HG03521 (cell line): ENCODE measurements around the gene PRR16.
"Not testable (repeated sequence)": the region's sequence is repeated elsewhere in the genome, so short reads cannot be mapped to it uniquely, and the experiment has no call there.

Experiments
- ATAC-seq: cut with Tn5 transposase; IDR thresholded peaks from one replicate; pipeline ENCODE4 v1.9.1; 2021; ENCODE audit warnings: mild to moderate bottlenecking, moderate library complexity; ENCODE audit not compliant: unreplicated experiment

PRR16 gene

DNA sequence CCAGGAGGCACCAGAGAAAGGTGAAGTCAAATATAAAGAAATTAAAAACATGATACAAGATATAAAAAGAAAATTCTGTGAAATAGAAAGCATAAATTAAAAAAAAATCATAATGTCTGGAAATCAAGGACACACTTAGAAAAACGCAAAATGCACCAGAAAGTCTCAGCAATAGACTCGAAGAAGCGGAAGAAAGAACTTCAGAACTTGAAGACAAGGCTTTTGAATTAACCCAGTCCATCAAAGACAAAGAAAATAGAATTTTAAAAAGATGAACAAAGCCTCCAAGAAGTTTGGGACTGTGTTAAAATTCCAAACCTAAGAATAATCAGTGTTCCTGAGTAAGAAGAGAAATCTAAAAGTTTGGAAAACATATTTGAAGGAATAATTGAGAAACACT lies 168.3 kb downstream of the PRR16 start:
- no peak for ATAC-seq

DNA sequence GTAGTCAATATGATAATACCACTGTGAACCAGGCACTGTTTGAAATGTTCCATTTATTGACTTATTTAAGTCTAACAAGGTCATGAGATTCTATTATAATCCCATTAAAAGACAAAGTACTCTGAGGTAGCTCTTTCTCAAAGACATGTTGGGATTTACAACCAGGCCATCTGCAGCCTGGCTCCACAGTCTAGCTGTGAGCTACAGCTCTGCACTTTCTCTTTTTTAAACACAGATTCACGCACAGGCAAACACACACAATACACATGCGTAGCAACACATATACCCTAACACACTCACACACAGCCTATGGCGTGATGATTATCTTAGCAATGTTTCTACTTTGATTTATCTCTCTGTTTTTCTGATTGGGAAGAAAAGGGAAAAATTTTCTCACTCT lies 174.3 kb downstream of the PRR16 start:
- ATAC-seq: no peak

DNA sequence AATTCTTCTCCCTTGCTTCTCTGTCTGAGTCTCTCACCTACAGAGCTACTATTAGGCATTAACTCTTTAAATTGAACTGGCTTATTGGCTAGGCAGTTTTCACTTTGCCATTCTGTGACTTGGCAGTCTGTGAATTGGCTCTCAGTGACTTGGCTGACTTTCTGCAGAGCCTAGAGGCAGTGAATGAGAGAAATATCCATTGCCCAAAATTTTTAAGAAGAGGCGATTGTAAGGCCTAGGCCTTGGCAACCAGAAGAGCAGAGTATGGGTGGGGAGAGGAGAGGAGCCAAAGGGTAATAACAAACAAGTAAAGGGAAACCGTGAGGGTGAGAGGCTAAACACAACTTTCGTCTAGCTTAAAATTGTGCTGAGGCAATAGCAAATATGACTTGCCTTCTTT lies 176.7 kb downstream of the PRR16 start:
- ATAC-seq: no peak

DNA sequence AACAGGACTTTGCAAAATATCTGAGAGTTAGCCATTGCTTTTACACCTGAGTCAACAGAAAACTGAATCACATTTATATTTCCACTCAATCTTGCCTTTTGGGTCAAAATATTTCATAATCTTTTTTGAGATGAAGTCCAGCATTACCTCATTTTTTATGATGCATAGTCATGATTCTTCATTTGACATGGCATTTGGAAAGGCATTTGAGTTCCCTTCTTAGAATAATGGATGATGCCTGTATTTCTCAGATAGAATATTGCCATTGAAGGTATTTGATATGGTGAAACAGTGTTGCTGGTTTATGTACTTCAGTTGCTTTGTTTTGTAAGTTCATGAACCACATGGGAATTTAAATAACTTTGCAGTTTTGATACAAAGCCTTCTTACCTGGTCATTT lies 180.4 kb downstream of the PRR16 start:
- no peak for ATAC-seq

DNA sequence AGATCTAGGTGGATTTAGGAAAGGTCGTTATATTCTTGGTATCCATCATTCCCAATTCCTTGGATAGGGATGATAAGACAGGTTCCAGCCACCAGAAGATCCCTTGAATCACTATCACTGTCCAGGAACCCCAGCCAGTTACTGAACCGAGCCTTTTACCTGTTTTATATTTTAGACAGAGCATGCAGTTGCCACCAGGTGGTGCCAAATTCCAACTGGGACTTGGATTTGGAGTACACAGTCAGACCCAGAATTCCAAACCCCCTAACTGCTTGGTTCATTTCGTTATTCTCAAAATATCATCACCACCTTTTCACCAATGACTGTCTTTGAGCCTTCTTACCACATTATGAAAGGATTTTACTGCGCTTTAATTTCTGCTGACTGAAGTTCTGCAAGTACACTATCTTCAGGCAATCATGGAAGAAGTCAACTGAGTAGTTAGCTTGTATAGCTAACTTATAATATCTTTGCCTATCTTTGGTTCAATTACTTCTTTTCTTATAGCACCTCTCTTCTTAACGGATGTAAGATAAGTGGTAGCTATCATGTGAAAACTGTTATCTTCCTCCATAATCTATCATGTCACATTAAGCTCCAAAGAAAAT lies 191.8 kb downstream of the PRR16 start:
- ATAC-seq: no peak

DNA sequence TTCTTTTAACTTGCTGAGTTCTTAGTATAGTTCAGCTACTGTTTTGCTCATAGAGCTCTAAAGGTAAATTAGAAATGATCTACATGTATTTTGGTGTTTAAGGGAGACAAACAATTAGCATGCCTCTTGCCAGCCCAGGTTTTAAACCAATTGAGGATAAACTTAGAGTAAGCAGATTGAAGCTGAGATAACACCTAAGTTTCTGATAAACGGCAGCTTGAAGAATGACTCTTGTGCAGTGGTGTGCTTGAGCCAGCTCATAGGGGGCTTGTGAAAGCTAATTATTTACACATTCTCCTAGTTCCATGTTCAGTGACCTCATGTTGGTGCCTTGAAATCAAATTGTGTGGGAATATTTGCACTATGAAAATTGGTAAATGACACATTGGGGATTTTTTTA lies 193.0 kb downstream of the PRR16 start:
- no peak for ATAC-seq

DNA sequence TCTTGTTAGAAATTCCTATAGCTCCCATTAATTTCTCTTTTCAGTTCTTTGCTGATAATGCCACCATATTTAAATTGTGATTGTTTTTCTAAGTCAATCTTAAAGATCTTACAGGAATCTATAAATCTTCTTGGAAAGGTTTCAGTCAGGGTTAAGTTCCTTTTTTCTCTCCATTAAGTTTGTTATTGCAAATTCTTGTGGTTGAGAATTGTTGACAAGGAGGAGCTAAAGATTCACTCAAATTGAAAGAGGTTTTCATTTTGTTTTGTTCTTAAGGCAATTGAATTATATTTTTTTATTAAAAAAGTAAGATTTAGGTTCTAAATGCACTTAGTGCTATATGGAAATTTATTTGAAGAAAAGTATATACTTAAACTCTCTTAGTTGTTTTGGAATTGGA lies 213.4 kb downstream of the PRR16 start:
- ATAC-seq: no peak

DNA sequence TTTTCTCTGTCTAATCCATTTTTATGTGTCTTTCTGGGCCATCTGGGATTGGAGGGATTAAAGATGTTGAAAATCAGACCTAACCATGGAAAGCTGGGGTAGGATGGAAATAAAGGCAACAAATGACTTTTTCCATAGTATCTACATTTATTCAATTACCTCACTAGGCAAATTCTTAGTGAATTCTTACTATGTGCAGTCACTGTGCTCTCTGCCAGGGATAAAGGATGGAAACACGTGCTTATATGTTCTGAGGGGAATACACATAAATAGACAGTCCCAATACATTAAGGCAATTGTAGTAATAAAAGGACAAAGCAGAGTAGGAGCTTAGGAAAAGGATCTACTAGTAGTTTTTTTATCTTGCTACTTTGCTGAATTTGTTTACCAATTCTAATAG lies 214.2 kb downstream of the PRR16 start:
- ATAC-seq: no peak

DNA sequence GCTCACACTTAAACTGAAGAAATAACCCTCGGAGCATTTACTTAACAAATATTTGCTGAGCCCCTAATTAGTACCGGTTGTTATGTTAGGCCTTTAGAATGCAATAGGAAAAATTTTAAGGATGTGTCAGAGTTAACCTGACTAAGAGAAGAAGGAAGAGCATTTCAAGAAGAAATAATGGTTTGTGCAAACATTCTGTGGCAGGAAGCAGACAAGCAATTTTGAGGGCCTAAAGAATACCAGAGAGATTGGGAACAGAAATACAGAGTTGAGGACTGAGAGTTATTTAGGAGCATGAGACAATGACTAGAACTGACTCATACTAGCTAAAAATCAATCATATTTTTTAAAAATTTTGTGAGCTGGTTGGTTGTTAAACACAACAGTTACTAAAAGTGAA lies 218.8 kb downstream of the PRR16 start:
- no peak for ATAC-seq

DNA sequence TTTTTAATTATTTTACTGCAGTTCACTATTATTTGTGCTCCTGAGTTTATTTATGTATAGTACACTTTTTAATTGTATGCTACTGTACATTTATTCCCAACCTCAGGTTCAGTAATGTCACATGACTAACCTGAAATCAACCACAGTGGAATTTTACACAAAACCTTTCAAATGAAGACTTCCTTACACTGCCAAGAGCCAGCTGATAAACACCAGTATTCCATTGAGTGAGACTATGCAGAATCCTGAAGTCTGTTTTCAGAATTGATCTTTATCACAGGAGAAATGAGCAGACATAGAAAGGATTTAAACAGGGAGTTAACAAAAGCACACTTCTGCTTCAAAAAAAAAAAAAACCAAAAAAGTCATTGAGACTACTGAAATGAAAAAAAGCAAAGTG lies 219.5 kb downstream of the PRR16 start:
- no peak for ATAC-seq

DNA sequence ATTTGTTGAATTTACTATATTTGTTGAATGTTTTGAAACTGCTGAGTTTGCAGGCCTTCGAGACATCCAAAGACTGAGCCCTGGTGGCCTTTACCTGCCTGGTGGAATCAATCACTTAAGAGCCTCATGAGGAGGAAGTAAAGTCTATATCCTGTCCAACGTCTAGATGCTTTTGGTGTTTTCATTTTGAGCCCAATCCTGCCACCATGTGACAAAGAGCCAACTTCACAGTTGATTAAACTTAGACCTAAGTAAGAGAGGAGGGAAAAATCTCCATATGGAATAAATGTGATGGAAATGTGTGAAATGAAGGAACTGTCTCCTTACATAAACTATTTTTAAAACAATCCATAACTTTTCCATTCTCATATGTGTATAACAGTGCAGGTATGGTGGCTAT lies 220.1 kb downstream of the PRR16 start:
- ATAC-seq: no peak

DNA sequence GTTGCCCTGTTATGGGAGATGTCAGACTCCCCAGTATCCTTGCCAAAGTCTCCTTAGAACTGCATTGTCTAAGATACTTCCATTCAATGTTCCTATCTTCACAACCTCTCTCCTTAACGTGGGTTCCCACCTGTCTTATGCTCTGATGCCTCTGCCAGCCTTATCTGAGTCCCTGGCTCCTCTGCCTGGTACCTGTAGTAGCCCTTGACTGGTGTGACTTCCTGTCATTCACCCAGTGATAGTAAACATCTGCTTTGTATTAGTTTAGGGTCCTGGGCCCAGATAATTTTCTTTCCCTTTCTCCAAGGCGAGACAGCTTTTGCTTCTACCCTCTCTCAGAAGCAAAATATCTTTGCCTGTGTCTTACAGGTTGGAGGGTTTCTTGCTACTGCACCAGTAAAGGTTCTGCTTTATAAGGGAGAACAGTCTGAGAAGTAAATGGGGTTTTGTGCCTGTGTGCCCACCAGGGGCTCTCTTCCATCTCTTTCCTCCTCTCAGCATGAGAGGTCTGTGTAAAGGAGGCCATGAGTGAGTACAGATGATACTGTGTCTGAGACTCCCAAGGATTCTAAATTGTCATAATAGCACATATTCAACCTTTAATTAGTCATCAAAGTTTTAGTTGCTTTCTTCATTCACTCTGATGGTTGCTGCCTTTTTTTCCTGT lies 220.8 kb downstream of the PRR16 start:
- no peak for ATAC-seq

DNA sequence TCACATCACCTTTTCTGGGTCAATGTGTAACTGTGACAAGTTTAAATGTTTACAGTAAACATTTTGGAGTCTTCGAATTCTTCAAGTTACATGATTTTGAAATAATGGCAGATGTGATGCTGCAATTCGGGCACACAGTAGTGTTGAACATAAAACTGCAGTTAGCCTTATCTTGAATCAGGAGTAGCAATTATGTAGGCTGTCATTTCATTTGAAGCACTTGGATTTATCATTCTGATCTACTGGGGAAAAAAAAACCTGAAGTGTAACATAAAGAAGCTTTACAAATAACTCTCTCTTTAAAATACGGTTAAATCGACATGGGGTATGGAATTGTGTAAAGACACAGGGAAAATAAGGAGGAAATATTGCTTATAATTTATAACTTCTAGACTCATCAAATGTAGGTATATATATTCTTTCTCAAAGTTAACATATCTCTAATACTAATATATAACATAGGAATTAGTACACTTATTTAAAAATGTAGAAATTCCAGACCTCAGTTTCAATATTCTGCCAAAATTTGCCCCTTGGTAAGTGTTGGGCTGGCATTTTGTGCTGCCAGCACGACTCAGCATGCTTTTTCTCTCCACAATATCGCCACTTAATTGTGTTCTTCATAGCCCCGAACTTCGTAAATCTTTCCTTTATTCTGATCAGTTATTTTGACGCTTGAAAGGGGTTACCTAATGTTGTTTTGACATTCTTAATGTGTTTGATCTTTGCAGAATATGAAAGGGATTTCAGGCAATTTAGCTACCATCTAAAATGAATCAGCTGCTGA lies 226.7 kb downstream of the PRR16 start:
- no peak for ATAC-seq

DNA sequence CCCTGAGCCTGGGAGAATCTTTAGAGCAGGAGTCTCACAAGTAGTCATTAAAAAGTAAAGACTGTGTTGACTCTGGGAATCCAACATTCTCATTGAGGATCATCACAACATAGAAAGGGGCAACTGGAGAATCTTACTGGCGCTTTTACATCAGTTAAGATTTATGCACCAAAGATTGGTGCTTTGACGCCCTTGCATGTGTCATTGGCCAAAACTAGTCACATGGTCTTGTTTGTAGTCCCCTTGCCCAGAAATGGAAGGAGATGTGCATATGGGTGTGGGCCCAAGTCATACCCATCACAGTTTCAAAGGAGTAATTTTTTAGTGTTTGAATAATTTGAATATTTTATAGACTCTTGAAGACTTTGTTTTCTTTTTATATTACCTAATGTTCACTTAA lies 228.2 kb downstream of the PRR16 start:
- ATAC-seq: no peak

DNA sequence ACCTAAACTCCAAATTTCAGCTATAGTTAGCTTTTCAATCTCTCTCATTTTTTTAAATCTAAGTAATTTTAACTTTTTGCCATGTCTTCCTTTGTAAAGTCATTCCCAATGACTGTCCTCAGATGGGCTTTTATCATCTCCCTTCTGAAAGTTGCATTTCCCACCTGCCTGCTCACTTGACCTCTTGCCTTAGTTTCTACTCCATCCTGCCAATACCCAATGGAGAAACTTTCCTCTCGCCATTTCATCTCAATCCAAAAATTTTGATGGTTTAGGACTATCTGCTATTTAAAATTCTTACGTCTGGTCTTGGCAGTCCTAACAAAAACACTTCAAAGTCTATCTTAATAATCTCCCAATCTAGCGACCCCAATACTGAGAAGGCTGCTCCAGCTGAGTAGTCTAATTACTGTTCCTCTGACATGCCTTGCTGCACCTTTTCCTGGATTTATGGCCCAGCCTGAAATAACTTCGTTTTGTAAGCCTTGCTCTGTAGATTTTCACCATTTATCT lies 231.3 kb downstream of the PRR16 start:
- ATAC-seq: no peak

DNA sequence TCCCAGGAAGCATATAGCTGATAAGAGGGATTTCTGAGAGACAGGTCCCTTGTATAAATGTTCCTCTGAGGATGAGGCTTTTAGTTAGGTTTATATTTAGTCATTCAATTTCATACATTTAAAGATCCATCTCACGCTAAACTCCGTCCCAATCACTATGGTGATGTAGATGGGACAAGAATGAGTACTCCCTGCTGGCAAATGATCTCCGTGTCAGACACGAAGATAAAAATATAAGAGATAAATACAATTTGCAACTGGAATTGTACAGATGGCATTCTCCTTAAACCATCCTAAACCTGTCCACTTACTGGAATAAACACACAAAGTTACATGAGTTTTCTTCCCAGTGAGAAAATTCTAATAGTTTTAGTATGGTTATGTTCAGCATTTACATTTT lies 233.0 kb downstream of the PRR16 start:
- no peak for ATAC-seq

DNA sequence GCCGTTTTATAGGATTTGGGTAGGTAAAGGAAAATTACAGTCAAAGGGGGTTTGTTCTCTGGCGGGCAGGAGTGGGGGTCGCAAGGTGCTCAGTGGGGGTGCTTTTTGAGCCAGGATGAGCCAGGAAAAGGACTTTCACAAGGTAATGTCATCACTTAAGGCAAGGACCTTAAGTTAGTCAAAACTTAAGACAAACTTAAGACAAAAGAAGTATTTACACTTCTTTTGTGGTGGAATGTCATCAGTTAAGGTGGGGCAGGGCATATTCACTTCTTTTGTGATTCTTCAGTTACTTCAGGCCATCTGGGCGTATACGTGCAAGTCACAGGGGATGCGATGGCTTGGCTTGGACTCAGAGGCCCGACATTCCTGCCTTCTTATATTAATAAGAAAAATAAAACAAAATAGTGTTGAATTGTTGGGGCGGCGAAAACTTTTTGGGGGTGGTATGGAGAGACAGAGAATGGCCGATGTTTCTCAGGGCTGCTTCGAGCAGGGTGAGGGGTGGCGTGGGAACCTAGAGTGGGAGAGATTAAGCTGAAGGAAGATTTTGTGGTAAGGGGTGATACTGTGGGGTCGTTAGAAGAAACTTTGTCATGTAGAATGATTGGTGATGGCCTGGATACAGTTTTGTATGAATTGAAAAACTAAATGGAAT lies 233.7 kb downstream of the PRR16 start:
- not testable (repeated sequence) for ATAC-seq

DNA sequence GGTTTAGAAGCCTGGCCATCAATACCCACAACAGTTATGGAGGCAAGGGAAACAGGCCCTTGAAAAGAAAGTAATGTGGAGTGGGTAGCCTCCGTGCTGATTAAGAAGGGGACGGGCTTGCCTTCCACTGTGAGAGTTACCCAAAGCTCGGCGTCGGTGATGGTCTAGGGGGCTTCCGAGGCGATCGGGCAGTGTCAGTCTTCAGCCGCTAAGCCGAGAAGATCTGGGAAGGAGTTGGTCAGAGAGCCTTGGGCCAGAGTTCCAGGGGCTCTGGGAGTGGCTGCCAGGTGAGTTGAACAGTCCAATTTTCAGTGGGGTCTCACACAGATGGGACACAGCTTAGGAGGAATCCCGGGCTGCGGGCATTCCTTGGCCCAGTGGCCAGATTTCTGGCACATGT lies 236.6 kb downstream of the PRR16 start:
- not testable (repeated sequence) for ATAC-seq

DNA sequence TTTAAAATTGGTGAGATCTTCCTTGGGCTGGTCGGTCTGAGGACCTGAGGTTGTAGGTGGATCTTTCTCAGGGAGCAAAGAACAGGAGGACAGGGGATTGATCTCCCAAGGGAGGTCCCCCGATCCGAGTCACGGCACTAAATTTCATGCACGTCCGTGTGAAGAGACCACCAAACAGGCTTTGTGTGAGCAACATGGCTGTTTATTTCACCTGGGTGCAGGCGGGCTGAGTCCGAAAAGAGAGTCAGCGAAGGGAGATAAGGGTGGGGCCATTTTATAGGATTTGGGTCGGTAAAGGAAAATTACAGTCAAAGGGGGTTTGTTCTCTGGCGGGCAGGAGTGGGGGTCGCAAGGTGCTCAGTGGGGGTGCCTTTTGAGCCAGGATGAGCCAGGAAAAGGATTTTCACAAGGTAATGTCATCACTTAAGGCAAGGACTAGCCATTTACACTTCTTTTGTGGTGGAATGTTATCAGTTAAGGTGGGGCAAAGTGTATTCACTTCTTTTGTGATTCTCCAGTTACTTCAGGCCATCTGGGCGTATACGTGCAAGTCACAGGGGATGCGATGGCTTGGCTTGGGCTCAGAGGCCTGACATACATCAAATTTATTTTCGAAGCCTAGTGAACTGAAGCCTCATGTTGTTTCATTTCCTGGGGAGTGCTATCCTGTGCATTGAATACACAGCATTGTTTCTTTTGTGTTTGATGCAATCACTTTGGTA lies 238.9 kb downstream of the PRR16 start:
- ATAC-seq: not testable (repeated sequence)

DNA sequence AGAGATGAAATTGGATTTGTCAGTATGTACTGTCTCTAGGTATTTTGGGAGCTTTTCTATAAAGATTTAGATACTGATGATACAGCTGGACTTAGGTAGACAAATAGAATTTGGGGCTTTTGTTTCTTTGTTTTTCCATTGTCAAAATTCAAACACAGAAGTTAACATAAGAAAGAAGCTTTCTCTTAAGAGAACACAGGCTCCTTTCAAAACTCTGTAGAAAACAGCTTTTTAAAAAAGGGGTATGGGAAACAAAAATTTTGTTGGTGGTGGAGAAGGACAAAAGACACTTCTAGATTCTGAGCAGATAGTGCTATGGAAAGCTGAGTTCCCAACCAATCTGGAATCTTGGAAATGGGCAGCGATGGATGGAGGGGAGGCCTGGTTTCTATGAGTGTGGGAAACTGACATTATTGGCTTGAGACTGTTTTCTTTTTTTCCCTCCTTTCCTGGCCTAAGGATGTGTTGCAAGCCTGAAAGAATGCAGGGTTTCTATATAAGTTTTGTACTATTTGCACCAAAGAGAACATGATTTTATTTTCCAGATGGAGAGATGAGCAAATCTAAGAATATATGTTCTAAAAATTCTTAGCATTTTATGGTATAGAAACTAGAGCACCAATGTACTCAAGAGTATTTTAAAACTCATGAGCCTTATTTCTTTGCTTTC lies 240.0 kb downstream of the PRR16 start:
- ATAC-seq: no peak
